Heart right ventricle (tissue), 16 donors: Measurements from ENCODE around the gene PTPRD. TPM values are rescaled to one million over a fixed set of nuclear protein-coding genes. Genes with fewer than 3 reads are reported as not detected.
"Not testable (repeated sequence)": the region's sequence is repeated elsewhere in the genome, so short reads cannot be mapped to it uniquely, and the experiment has no call there.

Experiments
- ATAC-seq, 8 donors: fragments of 200-7000 bp; cut with Tn5 transposase; one replicate each; pipeline ENCODE4 v1.9.1; 2020; ENCODE audit warnings: mild to moderate bottlenecking in 8 of 8, moderate library complexity in 8 of 8, moderate number of reproducible peaks in 1 of 8
- DNase-seq, 2 donors: peaks; one replicate each; pipeline ENCODE4 v3.0.0-alpha.2; 2020
- H3K27ac ChIP-seq, 10 donors: fragments of 200-600 bp; sonication (generic) in 2 of 10; one replicate each; pipeline versions ENCODE4 v1.5.0 to v1.8.0; 2020 to 2022; ENCODE audit warnings: mild to moderate bottlenecking in 3 of 10
- H3K27me3 ChIP-seq, 7 donors: fragments of 200-600 bp; one replicate each; pipeline ENCODE4 v1.8.0; 2021 to 2022; ENCODE audit warnings: mild to moderate bottlenecking in 2 of 7
- H3K36me3 ChIP-seq, 9 donors: fragments of 200-600 bp; sonication (generic) in 1 of 9; one replicate each; pipeline versions ENCODE4 v1.5.0 to v1.8.0; 2020 to 2022; ENCODE audit warnings: mild to moderate bottlenecking in 2 of 9
- H3K4me1 ChIP-seq, 9 donors: fragments of 200-600 bp; sonication (generic) in 1 of 9; one replicate each; pipeline versions ENCODE4 v1.5.0 to v1.8.0; 2020 to 2022; ENCODE audit warnings: mild to moderate bottlenecking in 4 of 9
- H3K4me3 ChIP-seq, 10 donors: fragments of 200-600 bp; sonication (generic) in 2 of 10; one replicate each; pipeline versions ENCODE4 v1.5.0 to v1.8.0; 2020 to 2022; ENCODE audit warnings: mild to moderate bottlenecking in 7 of 10, moderate library complexity in 2 of 10
- H3K9me3 ChIP-seq, 11 donors: fragments of 200-600 bp in 10 of 11; sonication (generic) in 2 of 11; one replicate each; pipeline versions ENCODE4 v1.5.0 to v1.8.0; 2013 to 2022; ENCODE audit warnings: mild to moderate bottlenecking in 2 of 11, control low read depth in 1 of 11, moderate library complexity in 1 of 11
- CTCF ChIP-seq, 9 donors: fragments of 200-600 bp; sonication (generic) in 2 of 9; IDR thresholded peaks; one replicate each; pipeline versions ENCODE4 v1.5.0 to v1.8.0; 2021 to 2022; ENCODE audit warnings: antibody characterized with exemption in 9 of 9, mild to moderate bottlenecking in 5 of 9, moderate library complexity in 1 of 9
- WGBS, 2 donors: extraction: QIAGEN DNeasy Blood & Tissue Kit; methylation state at CpG; one replicate each; pipeline ENCODE4 v1.1.7; 2013; ENCODE audit warnings: inconsistent platforms in 1 of 2; 5-methylcytosine and 5-hydroxymethylcytosine counted together
- intact Hi-C, 10 donors: fragments of 100-400 bp; cut with DNase I; formaldehyde crosslinking; loops; one replicate each; pipeline versions ENCODE4 v1.11.1 to v1.14.2; 2022
- polyA plus RNA-seq, 2 donors: library from polyadenylated mRNA; stranded (reverse); fragments of 200-250 nt; gene quantifications; one replicate each; pipeline ENCODE4 v1.2.3, GENCODE V29; 2013
- total RNA-seq, 10 donors: library from RNA; stranded (reverse); fragmentation: NEBNext Ultra II Directional in 3 of 10; extraction: Animal tissue kit (Norgen Biotek cat#: 25700) in 3 of 10; gene quantifications; one replicate each; pipeline versions ENCODE4 v1.2.1 to v1.2.4, GENCODE V29; 2021 to 2023
- donor health status: Arrhythmogenic right ventricular cardiomyopathy.
- donor health status: ischemic (EF 13 %, LVEDD 7.1; RV severe dilation, severe dysfunction).
- donor health status: healthy with polysubstance abuse.
- donor health status: DM: no; HTN: yes; CAD: no.
- donor health status: DM: no; HTN: no; CAD: no.
- donor health status: ischemic (EF 25% LVEDD 6.9; RV normal size, moderate dysfunction).
- donor health status: ischemic (EF 25% LVEDD 5.7; RV mildly dilated, moderate dysfunction).
- donor health status: healthy.
- donor health status: DM: yes; HTN: yes; CAD: no.
- donor health status: Ischemic cardiomyopathy.
- donor health status: ischemic (EF 35%, LVEDD 5.7; RV mildly dilated, moderate dysfunction).
- donor health status: nonischemic (EF 11% LVEDD 7.7; RV severe dilation, severe dysfunction).
- donor health status: DM: yes; HTN: yes; CAD: no.
- donor health status: PGD.
- donor health status: ischemic (EF 29% LVEDD 5.4; RV normal size, mild dysfunction).
- donor health status: nonischemic (EF 23%, LVEDD 6.1; RV moderate dilation, normal function).

PTPRD gene
- total and polyA plus RNA-seq, 12 donors: 1.4 to 25.2 (median 13.0) TPM

GRCh38 chr9:10387282-10387681 is 225.5 kb downstream of the PTPRD start:
- no peak for ATAC-seq
- no peaks in the 10 kb centered on the region for H3K36me3 ChIP-seq
- no peak for TF ChIP-seq CTCF (IDR thresholded peaks at IDR 0.05)

GRCh38 chr9:10371824-10372223 is 241.0 kb downstream of the PTPRD start:
- Histone ChIP-seq H3K4me1 (no peaks in the 10 kb centered on the region), H3K9me3 (no peaks in the 10 kb centered on the region), H3K27ac (no peak overlapping the region), H3K36me3 (no peaks in the 10 kb centered on the region), H3K4me3 (no peak overlapping the region), H3K27me3 (no peaks in the 10 kb centered on the region)
- no peak for DNase-seq
- ATAC-seq: no peak
- intact Hi-C loops: no loop called here
- TF ChIP-seq CTCF (IDR thresholded peaks at IDR 0.05): no peak

More at GRCh38 chr9:10387282-10387681, 225.5 kb downstream of the PTPRD start:
- H3K27ac ChIP-seq: no peak overlapping the region
- WGBS, 2 donors: 91 to 96% methylated on average over 1 of the region's 1 CpG
- DNase-seq: no peak
- H3K9me3 ChIP-seq: no peaks in the 10 kb centered on the region
- no peaks in the 10 kb centered on the region for H3K4me1 ChIP-seq
- intact Hi-C loops: no loop called here
- H3K4me3 ChIP-seq: no peak overlapping the region
- H3K27me3 ChIP-seq: no peaks in the 10 kb centered on the region

GRCh38 chr9:10366171-10366779 is 246.5 kb downstream of the PTPRD start:
- Histone ChIP-seq H3K4me3 (no peak overlapping the region), H3K4me1 (no peaks in the 10 kb centered on the region), H3K27me3 (no peaks in the 10 kb centered on the region), H3K36me3 (no peaks in the 10 kb centered on the region), H3K27ac (no peak overlapping the region), H3K9me3 (no peaks in the 10 kb centered on the region)
- WGBS, 2 donors: 31 to 33% methylated on average over 3 of the region's 3 CpGs
- TF ChIP-seq CTCF (IDR thresholded peaks at IDR 0.05): peak; percentile 12 to 66 (median 50)
- DNase-seq (peak in 1 of 2 donors; percentile 4), ATAC-seq (no peak)
- intact Hi-C loops: no loop called here

GRCh38 chr9:10354591-10354990 is 258.2 kb downstream of the PTPRD start:
- Histone ChIP-seq H3K36me3 (no peaks in the 10 kb centered on the region), H3K4me3 (no peak overlapping the region), H3K27ac (no peak overlapping the region), H3K27me3 (no peaks in the 10 kb centered on the region), H3K9me3 (no peaks in the 10 kb centered on the region), H3K4me1 (no peaks in the 10 kb centered on the region)
- intact Hi-C loops: no loop called here
- no peak for DNase-seq
- TF ChIP-seq CTCF (IDR thresholded peaks at IDR 0.05): no peak
- WGBS, 2 donors: 68 to 69% methylated on average over 3 of the region's 3 CpGs
- no peak for ATAC-seq

- DNase-seq, H3K4me3 ChIP-seq, H3K36me3 ChIP-seq, H3K9me3 ChIP-seq, H3K4me1 ChIP-seq, ATAC-seq, intact Hi-C loops, H3K27ac ChIP-seq, H3K27me3 ChIP-seq: not testable (repeated sequence)
- WGBS, 2 donors: 61 to 77% methylated on average over 5 of the region's 5 CpGs
These were observed 267.2 kb downstream of the PTPRD start for GRCh38 chr9:10345621-10346020.
